ENCODE data around the gene RAD18.

The RAD18 gene

GRCh38 chr3:8870134-8870533, 93.1 kb downstream of the RAD18 start:
- in situ Hi-C loops (cut with MboI; ENCODE audit: low sequenced_read_pairs): no loop called here

GRCh38 chr3:8869613-8870012, 93.7 kb downstream of the RAD18 start:
- in situ Hi-C loops (cut with MboI; ENCODE audit: low sequenced_read_pairs): no loop called here

GRCh38 chr3:8868996-8869395, 94.3 kb downstream of the RAD18 start:
- in situ Hi-C loops (cut with MboI; ENCODE audit: low sequenced_read_pairs): no loop called here

GRCh38 chr3:8867646-8868045, 95.6 kb downstream of the RAD18 start:
- in situ Hi-C loops (cut with MboI; ENCODE audit: low sequenced_read_pairs): no loop called here

GRCh38 chr3:8865697-8866096, 97.6 kb downstream of the RAD18 start:
- in situ Hi-C loops (cut with MboI; ENCODE audit: low sequenced_read_pairs): no loop called here

GRCh38 chr3:8864402-8865350, 98.6 kb downstream of the RAD18 start:
- in situ Hi-C loops (cut with MboI; ENCODE audit: low sequenced_read_pairs): no loop called here

- in situ Hi-C loops (cut with MboI; ENCODE audit: low sequenced_read_pairs): no loop called here
Observed at GRCh38 chr3:8863891-8864290, 99.4 kb downstream of the RAD18 start.

GRCh38 chr3:8857720-8858367, 105.4 kb downstream of the RAD18 start:
- in situ Hi-C loops (cut with MboI; ENCODE audit: low sequenced_read_pairs): no loop called here

GRCh38 chr3:8856721-8857120, 106.6 kb downstream of the RAD18 start:
- in situ Hi-C loops (cut with MboI; ENCODE audit: low sequenced_read_pairs): no loop called here

- in situ Hi-C loops (cut with MboI; ENCODE audit: low sequenced_read_pairs): no loop called here
Observed at GRCh38 chr3:8856071-8856470, 107.2 kb downstream of the RAD18 start.

GRCh38 chr3:8854656-8855055, 108.6 kb downstream of the RAD18 start:
- in situ Hi-C loops (cut with MboI; ENCODE audit: low sequenced_read_pairs): no loop called here

- in situ Hi-C loops (cut with MboI; ENCODE audit: low sequenced_read_pairs): no loop called here
Observed at GRCh38 chr3:8853081-8853480, 110.2 kb downstream of the RAD18 start.

- in situ Hi-C loops (cut with MboI; ENCODE audit: low sequenced_read_pairs): no loop called here
Observed at GRCh38 chr3:8852511-8852910, 110.8 kb downstream of the RAD18 start.

- in situ Hi-C loops (cut with MboI; ENCODE audit: low sequenced_read_pairs): no loop called here
Observed at GRCh38 chr3:8851703-8852102, 111.6 kb downstream of the RAD18 start.

- in situ Hi-C loops (cut with MboI; ENCODE audit: low sequenced_read_pairs): no loop called here
Observed at GRCh38 chr3:8848696-8849131, 114.6 kb downstream of the RAD18 start.

GRCh38 chr3:8847317-8847716, 116.0 kb downstream of the RAD18 start:
- in situ Hi-C loops (cut with MboI; ENCODE audit: low sequenced_read_pairs): no loop called here

GRCh38 chr3:8846176-8846575, 117.1 kb downstream of the RAD18 start:
- in situ Hi-C loops (cut with MboI; ENCODE audit: low sequenced_read_pairs): no loop called here

- in situ Hi-C loops (cut with MboI; ENCODE audit: low sequenced_read_pairs): no loop called here
Observed at GRCh38 chr3:8845641-8846040, 117.6 kb downstream of the RAD18 start.

- in situ Hi-C loops (cut with MboI; ENCODE audit: low sequenced_read_pairs): no loop called here
Observed at GRCh38 chr3:8843347-8843746, 119.9 kb downstream of the RAD18 start.

GRCh38 chr3:8842293-8842692, 121.0 kb downstream of the RAD18 start:
- in situ Hi-C loops (cut with MboI; ENCODE audit: low sequenced_read_pairs): no loop called here

- in situ Hi-C loops (cut with MboI; ENCODE audit: low sequenced_read_pairs): no loop called here
Observed at GRCh38 chr3:8841472-8841871, 121.8 kb downstream of the RAD18 start.

GRCh38 chr3:8840556-8840955, 122.7 kb downstream of the RAD18 start:
- in situ Hi-C loops (cut with MboI; ENCODE audit: low sequenced_read_pairs): no loop called here
